Activated CD4-positive, alpha-beta memory T cell treated with anti-CD3 and anti-CD28 coated beads, Interleukin-2, amount 10 ng/mL, durations not matched to agents 7 days and 5 days (primary cell): ENCODE measurements around the gene CALCOCO1. TPM values are rescaled to one million over a fixed set of nuclear protein-coding genes. Genes with fewer than 3 reads are reported as not detected.
"Not testable (repeated sequence)": the region's sequence is repeated elsewhere in the genome, so short reads cannot be mapped to it uniquely, and the experiment has no call there.

Experiments
- CTCF ChIA-PET: fragments of 350-600 bp; sonication (Branson Sonifier 250); formaldehyde crosslinking; loops from one replicate; lab custom pipeline; 2021; ENCODE audit warnings: antibody characterized with exemption, inconsistent platforms; lab: Charles Lee
- POLR2A ChIA-PET: fragments of 350-600 bp; sonication (Branson Sonifier 250); formaldehyde crosslinking; loops from one replicate; lab custom pipeline; 2021; ENCODE audit warnings: antibody characterized with exemption; lab: Charles Lee
- DNase-seq: peaks from one replicate; pipeline ENCODE4 v3.0.0-alpha.2; 2020
- H3K27ac Mint-ChIP-seq: one replicate; pipeline ENCODE4 v1.8.0; 2021; ENCODE audit warnings: mild to moderate bottlenecking, mixed read lengths
- H3K27me3 Mint-ChIP-seq: one replicate; pipeline ENCODE4 v1.8.0; 2021; ENCODE audit warnings: mixed read lengths
- H3K36me3 Mint-ChIP-seq: one replicate; pipeline ENCODE4 v1.8.0; 2021; ENCODE audit warnings: low read depth, mixed read lengths
- H3K4me1 Mint-ChIP-seq: one replicate; pipeline ENCODE4 v1.8.0; 2021; ENCODE audit warnings: mixed read lengths
- H3K4me3 Mint-ChIP-seq: one replicate; pipeline ENCODE4 v1.8.0; 2021; ENCODE audit warnings: mild to moderate bottlenecking, mixed read lengths
- H3K9me3 Mint-ChIP-seq: one replicate; pipeline ENCODE4 v1.8.0; 2021; ENCODE audit warnings: mixed read lengths
- total RNA-seq, 2 experiments: library from RNA; stranded (reverse); gene quantifications; one replicate each; pipeline ENCODE4 v1.2.3, GENCODE V29; 2021

The CALCOCO1 gene
- total RNA-seq, 2 experiments from 2014 or later = 80.5 to 83.0 TPM

- no peak overlapping the region for H3K4me3 Mint-ChIP-seq
- no peak overlapping the region for H3K27ac Mint-ChIP-seq
- ChIA-PET POLR2A (interaction anchor here (1.4 kb wide), 1 partner anchor 179 kb away, joined by 5 read pairs; no protein-coding TSS in a partner anchor), CTCF (interaction anchor here (0.5 to 2.3 kb wide), 3 partner anchors 21 to 353 kb away, joined by 3 to 12 read pairs (median 10); no protein-coding TSS in a partner anchor)
- DNase-seq = no peak
- H3K4me1 Mint-ChIP-seq = peaks cover 23% of the 10 kb centered on the region
- no peaks in the 10 kb centered on the region for H3K9me3 Mint-ChIP-seq
- H3K36me3 Mint-ChIP-seq = peaks cover 31% of the 10 kb centered on the region
- H3K27me3 Mint-ChIP-seq = no peaks in the 10 kb centered on the region
These were observed 4.7 kb downstream of the CALCOCO1 start for GRCh38 chr12:53722450-53723041.

DNA sequence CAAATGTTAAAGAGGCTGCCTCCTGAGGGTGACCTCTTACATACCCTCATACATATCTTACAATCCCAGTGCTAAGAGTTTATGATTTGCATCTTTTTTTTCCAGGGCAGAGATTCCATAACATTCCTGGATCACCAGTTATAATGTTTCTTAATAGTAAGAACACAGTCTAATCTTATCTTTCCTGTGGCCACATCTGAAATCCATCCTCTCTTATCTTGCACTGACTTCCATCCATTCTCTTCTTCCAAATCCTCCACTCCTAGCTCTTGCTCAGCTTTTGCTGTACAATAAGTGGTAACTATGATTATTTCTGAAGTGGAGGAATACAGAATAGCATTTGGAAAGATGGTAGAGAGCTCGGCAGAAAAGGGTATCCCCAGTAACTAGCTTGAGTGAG, 6.3 kb downstream of the CALCOCO1 start:
- peaks cover 9% of the 10 kb centered on the region for H3K4me1 Mint-ChIP-seq
- peaks cover 38% of the 10 kb centered on the region for H3K36me3 Mint-ChIP-seq
- CTCF ChIA-PET = interaction anchor here (0.8 to 2.3 kb wide), 3 partner anchors 12 to 25 kb away, joined by 3 to 12 read pairs (median 3); no protein-coding TSS in a partner anchor
- DNase-seq = no peak
- H3K27ac Mint-ChIP-seq = no peak overlapping the region
- H3K9me3 Mint-ChIP-seq = no peaks in the 10 kb centered on the region
- POLR2A ChIA-PET = no interaction called here
- no peaks in the 10 kb centered on the region for H3K27me3 Mint-ChIP-seq
- no peak overlapping the region for H3K4me3 Mint-ChIP-seq

GRCh38 chr12:53719649-53720048, 7.6 kb downstream of the CALCOCO1 start:
- no peak for DNase-seq
- Mint-ChIP-seq H3K36me3 (peaks cover 34% of the 10 kb centered on the region), H3K27me3 (no peaks in the 10 kb centered on the region), H3K4me3 (no peak overlapping the region), H3K9me3 (no peaks in the 10 kb centered on the region), H3K4me1 (peaks cover 6% of the 10 kb centered on the region), H3K27ac (no peak overlapping the region)
- ChIA-PET POLR2A (interaction anchor here (1.1 kb wide), 1 partner anchor 9 kb away, joined by 3 read pairs; no protein-coding TSS in a partner anchor), CTCF (no interaction called here)

DNA sequence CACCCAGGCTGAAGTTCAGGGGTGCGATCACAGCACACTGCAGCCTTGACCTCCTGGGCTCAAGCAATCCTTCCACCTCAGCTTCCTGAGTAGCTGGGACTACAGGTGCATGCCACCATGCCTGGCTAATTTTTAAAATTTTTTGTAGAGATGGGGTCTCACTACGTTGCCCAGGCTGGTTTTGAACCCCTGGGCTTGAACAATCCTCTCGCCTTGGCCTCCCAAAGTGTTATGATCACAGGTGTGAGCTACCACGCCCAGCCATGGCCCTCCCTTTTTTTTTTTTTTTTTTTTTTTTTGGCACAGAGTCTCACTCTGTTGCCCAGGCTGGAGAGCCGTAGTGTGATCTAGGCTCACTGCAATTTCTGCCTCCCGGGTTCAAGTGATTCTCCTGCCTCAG, 8.7 kb downstream of the CALCOCO1 start:
- ChIA-PET POLR2A (interaction anchor here (1.1 kb wide), 1 partner anchor 10 kb away, joined by 3 read pairs; no protein-coding TSS in a partner anchor), CTCF (interaction anchor here (0.7 to 2.8 kb wide), 5 partner anchors 8 to 498 kb away, joined by 3 to 13 read pairs (median 6); no protein-coding TSS in a partner anchor)
- DNase-seq, H3K27me3 Mint-ChIP-seq, H3K27ac Mint-ChIP-seq, H3K4me1 Mint-ChIP-seq, H3K9me3 Mint-ChIP-seq, H3K4me3 Mint-ChIP-seq: not testable (repeated sequence)
- H3K36me3 Mint-ChIP-seq = peaks cover 34% of the 10 kb centered on the region

DNA sequence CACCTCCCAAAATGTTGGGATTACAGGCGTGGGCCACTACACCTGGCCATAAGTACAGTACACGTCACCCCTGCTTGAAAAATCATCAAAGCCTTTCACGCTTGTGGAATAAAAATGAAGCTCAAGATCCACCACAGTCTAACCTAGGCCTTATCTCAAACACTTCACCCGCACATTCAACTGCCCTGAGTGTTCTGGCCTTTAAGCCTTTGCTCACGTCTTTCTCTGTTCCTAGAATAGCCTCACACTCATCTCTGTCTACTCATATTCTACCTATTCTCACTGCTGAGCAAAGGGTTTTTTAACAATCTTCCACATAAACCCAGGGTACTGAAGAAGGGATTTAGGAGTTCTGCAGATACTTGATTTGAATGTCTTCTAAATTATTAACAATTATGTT, 9.9 kb downstream of the CALCOCO1 start:
- H3K9me3 Mint-ChIP-seq = no peaks in the 10 kb centered on the region
- POLR2A ChIA-PET = no interaction called here
- no peak overlapping the region for H3K4me3 Mint-ChIP-seq
- peaks cover 29% of the 10 kb centered on the region for H3K36me3 Mint-ChIP-seq
- CTCF ChIA-PET = interaction anchor here (1.4 to 2.8 kb wide), 3 partner anchors 15 to 29 kb away, joined by 6 to 13 read pairs (median 10); no protein-coding TSS in a partner anchor
- no peak overlapping the region for H3K27ac Mint-ChIP-seq
- H3K4me1 Mint-ChIP-seq = no peaks in the 10 kb centered on the region
- no peaks in the 10 kb centered on the region for H3K27me3 Mint-ChIP-seq
- DNase-seq = no peak

GRCh38 chr12:53714004-53714403, 13.2 kb downstream of the CALCOCO1 start:
- H3K9me3 Mint-ChIP-seq = no peaks in the 10 kb centered on the region
- H3K27ac Mint-ChIP-seq = no peak overlapping the region
- no peaks in the 10 kb centered on the region for H3K4me1 Mint-ChIP-seq
- H3K4me3 Mint-ChIP-seq = no peak overlapping the region
- H3K27me3 Mint-ChIP-seq = peaks cover 2% of the 10 kb centered on the region
- no peak for DNase-seq
- POLR2A ChIA-PET = no interaction called here
- H3K36me3 Mint-ChIP-seq = peaks cover 8% of the 10 kb centered on the region
- CTCF ChIA-PET = interaction anchor here (0.5 to 1.1 kb wide), 2 partner anchors 29 to 46 kb away, joined by 3 read pairs; no protein-coding TSS in a partner anchor

DNA sequence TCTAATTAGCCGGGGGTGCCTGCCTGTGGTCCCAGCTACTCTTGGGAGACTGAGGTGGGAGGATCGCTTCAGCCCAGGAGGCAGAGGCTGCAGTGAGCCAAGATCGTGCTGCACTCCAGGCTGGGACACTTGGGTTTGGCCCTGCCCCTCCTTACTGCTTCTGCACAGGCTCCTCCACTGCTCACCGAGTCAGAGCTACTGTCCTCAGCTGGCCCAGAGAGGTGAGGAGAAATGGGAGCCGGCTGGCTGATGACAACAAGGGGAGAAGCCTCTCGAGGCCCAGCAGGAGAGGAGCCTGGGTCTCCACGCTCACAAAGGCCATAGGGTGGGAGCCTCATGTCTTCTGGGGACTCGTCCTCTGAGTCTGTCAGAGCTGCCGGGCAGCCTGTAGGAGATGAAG, 13.7 kb downstream of the CALCOCO1 start:
- H3K4me1 Mint-ChIP-seq = no peaks in the 10 kb centered on the region
- POLR2A ChIA-PET = no interaction called here
- no peak for DNase-seq
- H3K36me3 Mint-ChIP-seq = peaks cover 8% of the 10 kb centered on the region
- CTCF ChIA-PET = interaction anchor here (0.5 to 1.1 kb wide), 2 partner anchors 30 to 46 kb away, joined by 3 read pairs; no protein-coding TSS in a partner anchor
- peaks cover 7% of the 10 kb centered on the region for H3K27me3 Mint-ChIP-seq
- H3K4me3 Mint-ChIP-seq = no peak overlapping the region
- H3K9me3 Mint-ChIP-seq = no peaks in the 10 kb centered on the region
- H3K27ac Mint-ChIP-seq = no peak overlapping the region

DNA sequence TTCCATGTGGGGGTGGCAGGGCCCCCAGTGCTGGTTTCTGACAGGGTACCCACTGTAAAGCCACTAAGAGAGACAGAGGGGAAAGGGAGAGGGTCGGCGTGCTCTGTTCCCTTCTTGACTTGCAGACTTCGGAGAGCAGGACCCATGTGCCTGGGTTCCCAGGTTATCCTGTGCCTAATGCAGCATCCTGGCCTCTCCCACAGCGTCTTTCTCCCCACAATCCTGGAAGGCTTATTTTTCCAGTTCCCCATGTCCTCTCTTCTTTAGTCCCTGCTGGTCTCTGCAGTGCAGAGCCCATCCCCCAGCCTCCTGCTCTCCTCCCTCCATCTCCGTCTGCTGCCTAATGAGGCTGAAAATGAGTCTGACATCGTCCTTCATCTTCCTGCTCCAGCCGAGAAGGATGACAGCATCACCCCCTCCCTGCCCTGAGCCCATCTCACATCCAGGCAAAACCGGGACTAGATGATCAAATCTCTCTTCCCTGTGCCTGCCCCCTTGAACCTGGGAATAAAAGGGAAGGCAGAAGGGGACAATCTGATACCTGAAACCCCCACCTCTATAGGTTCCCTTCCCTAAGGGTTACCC, 15.1 kb downstream of the CALCOCO1 start:
- Mint-ChIP-seq H3K27ac (no peak overlapping the region), H3K27me3 (peaks cover 13% of the 10 kb centered on the region), H3K9me3 (no peaks in the 10 kb centered on the region), H3K4me3 (no peak overlapping the region), H3K4me1 (no peaks in the 10 kb centered on the region), H3K36me3 (peaks cover 8% of the 10 kb centered on the region)
- CTCF ChIA-PET = no interaction called here
- POLR2A ChIA-PET = no interaction called here
- no peak for DNase-seq

GRCh38 chr12:53710091-53710490, 17.2 kb downstream of the CALCOCO1 start:
- H3K27ac Mint-ChIP-seq = no peak overlapping the region
- no peak for DNase-seq
- no peaks in the 10 kb centered on the region for H3K36me3 Mint-ChIP-seq
- no peak overlapping the region for H3K4me3 Mint-ChIP-seq
- no peaks in the 10 kb centered on the region for H3K4me1 Mint-ChIP-seq
- POLR2A ChIA-PET = no interaction called here
- no peaks in the 10 kb centered on the region for H3K9me3 Mint-ChIP-seq
- peaks cover 27% of the 10 kb centered on the region for H3K27me3 Mint-ChIP-seq
- CTCF ChIA-PET = interaction anchor here (1.8 kb wide), 1 partner anchor 36 kb away, joined by 6 read pairs; no protein-coding TSS in a partner anchor

DNA sequence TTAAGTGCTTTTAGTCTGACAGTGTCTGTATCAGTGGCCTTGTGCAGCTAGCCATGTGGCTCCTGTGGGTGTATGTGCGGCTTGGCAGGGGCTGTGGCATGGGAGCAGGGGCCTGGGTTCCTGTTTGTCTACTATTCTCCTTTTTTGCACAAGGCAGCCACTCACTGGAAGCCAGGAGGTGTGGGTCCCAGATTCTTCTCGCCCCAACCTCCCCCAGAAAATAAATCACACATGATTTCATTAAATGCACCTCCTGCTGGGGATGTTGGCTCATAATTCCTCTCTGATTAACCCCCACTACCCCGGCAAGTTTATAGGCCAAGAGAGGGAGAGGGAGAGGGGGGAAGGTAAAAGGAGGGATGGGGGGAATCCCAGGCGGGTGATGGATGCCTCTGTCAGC, 17.6 kb downstream of the CALCOCO1 start:
- POLR2A ChIA-PET = no interaction called here

DNA sequence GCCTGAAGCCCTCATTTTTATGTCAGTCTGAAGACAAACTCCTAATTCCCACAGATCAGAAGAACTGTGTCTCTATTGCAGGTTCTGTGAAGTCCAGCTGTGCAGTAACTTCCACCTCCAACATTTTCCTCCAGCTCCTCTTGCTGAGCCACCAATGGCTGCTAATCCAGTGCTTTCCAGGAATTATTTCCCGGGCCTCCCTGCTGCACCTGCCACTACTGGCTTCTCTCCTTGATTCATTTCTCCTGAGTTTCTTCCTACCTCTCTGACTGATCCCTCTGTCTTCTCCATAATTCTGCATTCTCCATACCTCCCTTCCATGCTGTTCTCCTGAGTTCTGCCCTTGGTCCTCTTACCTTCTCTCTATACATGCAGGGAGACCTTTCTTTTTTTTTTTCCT, 21.2 kb downstream of the CALCOCO1 start:
- DNase-seq = no peak
- ChIA-PET CTCF (interaction anchor here (3.7 kb wide), 1 partner anchor 38 kb away, joined by 23 read pairs; no protein-coding TSS in a partner anchor), POLR2A (no interaction called here)
- H3K9me3 Mint-ChIP-seq = no peaks in the 10 kb centered on the region
- no peak overlapping the region for H3K4me3 Mint-ChIP-seq
- H3K4me1 Mint-ChIP-seq = no peaks in the 10 kb centered on the region
- peaks cover 63% of the 10 kb centered on the region for H3K27me3 Mint-ChIP-seq
- H3K27ac Mint-ChIP-seq = no peak overlapping the region
- no peaks in the 10 kb centered on the region for H3K36me3 Mint-ChIP-seq

More for the DNA sequence above, 17.6 kb downstream of the CALCOCO1 start:
- H3K4me3 Mint-ChIP-seq = no peak overlapping the region
- H3K4me1 Mint-ChIP-seq = no peaks in the 10 kb centered on the region
- no peaks in the 10 kb centered on the region for H3K36me3 Mint-ChIP-seq
- DNase-seq = no peak
- H3K27me3 Mint-ChIP-seq = peaks cover 28% of the 10 kb centered on the region
- H3K9me3 Mint-ChIP-seq = no peaks in the 10 kb centered on the region
- CTCF ChIA-PET = interaction anchor here (1.8 kb wide), 1 partner anchor 36 kb away, joined by 6 read pairs; no protein-coding TSS in a partner anchor
- H3K27ac Mint-ChIP-seq = no peak overlapping the region

DNA sequence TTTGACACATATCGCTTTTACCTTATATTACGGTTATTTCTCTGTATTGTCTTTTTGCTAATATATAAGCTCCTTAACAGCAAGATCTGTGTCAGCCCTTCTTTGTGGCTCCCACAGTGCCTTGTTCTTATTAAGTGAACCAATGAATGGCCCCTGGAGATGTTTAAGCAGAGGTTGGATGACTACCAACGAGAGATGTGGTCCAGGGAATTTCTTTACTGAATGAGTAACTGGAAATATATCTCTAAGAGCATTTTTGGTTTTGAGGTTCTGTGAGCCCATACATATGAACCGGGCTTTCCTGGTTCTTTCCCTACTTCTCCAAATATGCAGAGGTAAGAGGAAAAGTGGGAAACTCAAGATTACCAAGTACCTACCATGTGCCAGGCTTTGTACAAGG, 23.5 kb downstream of the CALCOCO1 start:
- POLR2A ChIA-PET = no interaction called here
- no peaks in the 10 kb centered on the region for H3K36me3 Mint-ChIP-seq
- H3K4me3 Mint-ChIP-seq = no peak overlapping the region
- no peaks in the 10 kb centered on the region for H3K4me1 Mint-ChIP-seq
- H3K9me3 Mint-ChIP-seq = no peaks in the 10 kb centered on the region
- CTCF ChIA-PET = interaction anchor here (0.9 to 2.7 kb wide), 2 partner anchors 18 to 41 kb away, joined by 3 to 88 read pairs; no protein-coding TSS in a partner anchor
- peaks cover 80% of the 10 kb centered on the region for H3K27me3 Mint-ChIP-seq
- no peak overlapping the region for H3K27ac Mint-ChIP-seq
- no peak for DNase-seq
